SK-N-SH (cell line): ENCODE results near the gene C16orf92.

Source experiments
- ELF1 ChIP-seq: IDR thresholded peaks from 2 replicates; pipeline ENCODE4 v1.4.0; 2012
- EP300 ChIP-seq, 2 experiments: IDR thresholded peaks; 2 replicates each; pipeline versions ENCODE4 v1.4.0 to v1.6.1; 2012; ENCODE audit warnings: borderline replicate concordance in 1 of 2, low read depth in 1 of 2, low read length in 1 of 2
- FOXM1 ChIP-seq: IDR thresholded peaks from 2 replicates; pipeline ENCODE4 v1.4.0; 2012; ENCODE audit warnings: low read depth, mild to moderate bottlenecking
- POLR2AphosphoS5 ChIP-seq: IDR thresholded peaks from 2 replicates; pipeline ENCODE4 v1.6.1; 2012; ENCODE audit warnings: low read depth, low read length

DNA sequence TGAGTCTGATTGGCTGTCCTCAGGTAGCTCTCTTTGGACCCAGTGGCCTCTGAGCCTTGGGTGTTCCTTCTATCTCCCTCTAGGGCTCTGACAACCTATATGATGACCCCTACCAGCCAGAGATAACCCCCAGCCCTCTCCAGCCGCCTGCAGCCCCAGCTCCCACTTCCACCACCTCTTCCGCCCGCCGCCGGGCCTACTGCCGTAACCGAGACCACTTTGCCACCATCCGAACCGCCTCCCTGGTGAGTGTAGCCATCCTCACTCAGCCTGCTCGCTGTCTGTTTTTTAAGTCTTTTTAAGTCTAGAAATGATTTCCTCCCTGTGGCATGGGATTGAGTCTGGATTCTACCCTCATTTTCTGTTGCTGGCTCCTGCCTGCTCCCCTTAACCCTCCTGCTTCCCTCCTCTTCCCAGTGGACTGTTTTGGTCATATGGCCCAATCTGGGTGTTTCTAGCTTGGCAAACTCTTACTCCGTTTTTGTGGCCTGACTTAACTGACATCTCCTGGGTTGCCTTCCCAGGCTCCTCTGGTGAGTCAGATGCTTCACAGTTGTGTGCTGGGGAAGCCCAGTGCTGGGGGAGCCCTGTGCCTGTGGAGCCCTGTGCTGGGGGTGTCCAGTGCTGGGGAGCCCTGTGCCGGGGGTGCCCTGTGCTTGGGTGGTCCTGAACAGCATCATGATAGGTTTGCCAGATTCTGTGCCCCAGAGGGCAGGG, 39.4 kb upstream of the C16orf92 start:
- TF ChIP-seq EP300 (IDR thresholded peaks at IDR 0.05; ENCODE audit: borderline replicate concordance in 1 of 2, low read depth in 1 of 2, low read length in 1 of 2) (no peak), ELF1 (no peak), POLR2AphosphoS5 (no peak), FOXM1 (no peak)
